Thoracic aorta (tissue), 2 donors: ENCODE measurements around the gene PRLR. TPM values are rescaled to one million over a fixed set of nuclear protein-coding genes. Genes with fewer than 3 reads are reported as not detected.
A peak's percentile ranks its signal among the peaks of the same experiment; 100 is the strongest.

Experiments used
- ATAC-seq: fragments of 150-250 bp; one replicate; pipeline ENCODE4 v1.8.0; 2017; ENCODE audit warnings: low read depth; ENCODE audit not compliant: insufficient number of reproducible peaks, low FRiP score
- DNase-seq: peaks from one replicate; pipeline ENCODE4 v3.0.0-alpha.2; 2020; ENCODE audit warnings: low spot score
- H3K27ac ChIP-seq, 2 donors: fragments of 200-600 bp; sonication (generic); 1 replicate in 1 of 2; 2 replicates in 1 of 2; pipeline ENCODE4 v1.5.1; 2016; ENCODE audit warnings: mild to moderate bottlenecking in 2 of 2, moderate library complexity in 2 of 2
- H3K27me3 ChIP-seq: fragments of 200-600 bp; sonication (generic); replicated peaks from 2 replicates; pipeline ENCODE4 v1.6.0; 2016; ENCODE audit warnings: mild to moderate bottlenecking; ENCODE audit not compliant: insufficient read depth
- H3K36me3 ChIP-seq: fragments of 200-600 bp; sonication (generic); one replicate; pipeline ENCODE4 v1.5.1; 2016
- H3K4me1 ChIP-seq, 2 donors: fragments of 200-600 bp; sonication (generic); 1 replicate in 1 of 2; 2 replicates in 1 of 2; pipeline versions ENCODE4 v1.5.1 to v1.6.0; 2016; ENCODE audit warnings: low read depth in 2 of 2, mild to moderate bottlenecking in 1 of 2; ENCODE audit not compliant: control insufficient read depth in 1 of 2
- H3K4me3 ChIP-seq: fragments of 200-600 bp; sonication (generic); 2 replicates; pipeline ENCODE4 v1.5.1; 2016; ENCODE audit warnings: mild to moderate bottlenecking
- H3K9me3 ChIP-seq: fragments of 200-600 bp; sonication (generic); 2 replicates; pipeline ENCODE4 v1.5.1; 2016
- total RNA-seq, 2 donors: library from RNA; depleted of rRNA; stranded (reverse); fragments of >200 nt; gene quantifications; one replicate each; pipeline versions ENCODE4 v1.1.0 to v1.2.3, GENCODE V29; 2016
- TF ChIP-seq, protein P1 (sequence below): fragments of 200-600 bp; sonication (generic); IDR thresholded peaks from one replicate; pipeline ENCODE4 v1.5.1; 2019; ENCODE audit warnings: antibody characterized with exemption

PRLR gene
- total RNA-seq, 2 donors from 2014 or later, result 0.71 to 2.6 TPM

DNA sequence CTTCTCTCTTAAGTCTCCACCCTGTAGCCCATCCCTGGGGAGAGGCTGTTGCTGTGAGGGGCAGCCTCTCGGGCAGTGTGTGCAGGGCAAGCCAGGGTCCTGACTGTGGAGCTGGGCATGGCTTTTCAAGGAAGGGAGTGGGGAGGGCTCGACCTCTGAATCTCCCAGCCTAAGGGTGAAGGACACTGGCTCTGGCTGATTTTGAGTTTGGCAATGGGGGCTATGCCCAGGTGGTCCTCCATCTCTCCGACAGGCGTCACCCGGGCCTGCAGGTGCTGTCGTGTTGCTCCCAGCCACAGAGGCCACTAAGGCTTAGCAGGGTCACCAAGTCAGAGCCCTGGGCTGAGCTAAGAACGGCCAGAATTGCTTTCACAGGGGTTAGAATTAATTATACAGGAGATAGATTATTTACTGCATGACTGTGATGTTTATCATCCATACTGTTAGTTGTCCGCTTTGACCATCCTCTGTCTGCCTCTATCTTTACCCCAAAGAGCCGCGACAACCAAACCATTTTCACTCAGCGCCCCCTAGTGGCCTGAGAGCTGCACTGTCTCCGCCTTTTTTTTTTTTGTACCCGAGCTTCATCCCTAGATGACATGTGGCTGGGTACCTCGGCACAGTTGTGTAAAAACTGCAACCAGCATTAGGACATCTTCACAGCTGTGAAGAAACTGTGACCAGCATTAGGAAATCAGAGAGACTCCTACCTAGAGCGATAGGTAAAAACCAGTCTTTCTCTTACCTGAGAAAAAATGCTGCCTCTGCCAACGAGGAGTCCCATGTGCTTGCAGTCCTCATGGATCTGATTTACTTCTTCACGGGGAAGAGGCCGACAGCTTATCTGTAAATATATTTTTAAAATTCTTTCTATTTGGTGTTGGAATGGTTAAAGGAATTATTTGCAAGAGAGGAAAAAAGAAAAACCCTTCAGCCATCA, 227.0 kb downstream of the PRLR start:
- Histone ChIP-seq H3K4me1 (no peaks in the 10 kb centered on the region), H3K27me3 (no peaks in the 10 kb centered on the region), H3K36me3 (no peaks in the 10 kb centered on the region), H3K27ac (no peak overlapping the region), H3K4me3 (no peak overlapping the region), H3K9me3 (no peaks in the 10 kb centered on the region)
- TF ChIP-seq, protein P1, sequence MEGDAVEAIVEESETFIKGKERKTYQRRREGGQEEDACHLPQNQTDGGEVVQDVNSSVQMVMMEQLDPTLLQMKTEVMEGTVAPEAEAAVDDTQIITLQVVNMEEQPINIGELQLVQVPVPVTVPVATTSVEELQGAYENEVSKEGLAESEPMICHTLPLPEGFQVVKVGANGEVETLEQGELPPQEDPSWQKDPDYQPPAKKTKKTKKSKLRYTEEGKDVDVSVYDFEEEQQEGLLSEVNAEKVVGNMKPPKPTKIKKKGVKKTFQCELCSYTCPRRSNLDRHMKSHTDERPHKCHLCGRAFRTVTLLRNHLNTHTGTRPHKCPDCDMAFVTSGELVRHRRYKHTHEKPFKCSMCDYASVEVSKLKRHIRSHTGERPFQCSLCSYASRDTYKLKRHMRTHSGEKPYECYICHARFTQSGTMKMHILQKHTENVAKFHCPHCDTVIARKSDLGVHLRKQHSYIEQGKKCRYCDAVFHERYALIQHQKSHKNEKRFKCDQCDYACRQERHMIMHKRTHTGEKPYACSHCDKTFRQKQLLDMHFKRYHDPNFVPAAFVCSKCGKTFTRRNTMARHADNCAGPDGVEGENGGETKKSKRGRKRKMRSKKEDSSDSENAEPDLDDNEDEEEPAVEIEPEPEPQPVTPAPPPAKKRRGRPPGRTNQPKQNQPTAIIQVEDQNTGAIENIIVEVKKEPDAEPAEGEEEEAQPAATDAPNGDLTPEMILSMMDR, result peak; percentile 80
- ATAC-seq (no peak), DNase-seq (no peak)

DNA sequence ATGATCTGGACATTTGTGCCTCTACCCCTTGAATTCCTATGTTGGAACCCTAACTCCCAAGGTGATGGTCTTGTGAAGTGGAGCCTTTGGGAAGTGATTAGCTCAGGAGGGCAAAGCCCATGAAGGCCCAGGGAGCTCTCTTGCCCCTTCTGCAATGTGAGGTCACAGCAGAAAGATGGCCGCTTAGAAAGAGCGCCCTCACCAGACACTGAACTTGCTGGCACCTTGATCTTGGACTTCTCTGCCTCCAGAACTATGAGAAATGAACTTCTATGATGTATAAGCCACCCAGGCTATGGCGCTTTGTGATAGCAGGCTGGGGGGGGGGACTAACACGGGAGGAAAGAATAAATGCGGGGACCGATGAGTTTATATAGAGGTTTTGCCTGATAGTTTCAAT, 227.8 kb downstream of the PRLR start:
- DNase-seq (no peak), ATAC-seq (no peak)
- Histone ChIP-seq H3K27ac (no peak overlapping the region), H3K9me3 (no peaks in the 10 kb centered on the region), H3K4me1 (no peaks in the 10 kb centered on the region), H3K27me3 (no peaks in the 10 kb centered on the region), H3K36me3 (no peaks in the 10 kb centered on the region), H3K4me3 (no peak overlapping the region)
- TF ChIP-seq, protein P1, result no peak

DNA sequence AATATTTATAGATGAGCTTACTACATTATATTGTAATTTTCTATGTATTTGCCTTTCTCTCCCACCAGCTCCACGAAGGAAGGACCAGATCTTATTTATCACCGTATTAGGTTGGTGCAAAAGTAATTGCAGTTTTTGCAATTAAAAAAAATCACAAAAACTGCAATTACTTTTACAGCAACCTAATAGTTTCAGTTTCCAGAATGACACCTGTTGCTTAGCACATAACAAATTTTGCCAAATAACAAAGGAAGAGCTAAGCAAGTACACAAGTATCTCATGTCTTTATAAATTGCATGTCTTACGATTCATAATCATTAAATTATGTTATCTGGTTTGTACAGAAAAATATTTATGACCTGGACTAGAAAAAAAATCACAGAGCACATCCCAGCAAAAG, 228.4 kb downstream of the PRLR start:
- TF ChIP-seq, protein P1, result no peak
- no peaks in the 10 kb centered on the region for H3K9me3 ChIP-seq
- DNase-seq, result no peak
- no peaks in the 10 kb centered on the region for H3K36me3 ChIP-seq
- no peaks in the 10 kb centered on the region for H3K27me3 ChIP-seq
- no peaks in the 10 kb centered on the region for H3K4me1 ChIP-seq
- H3K27ac ChIP-seq, result no peak overlapping the region
- no peak for ATAC-seq
- no peak overlapping the region for H3K4me3 ChIP-seq

Other genes with a start within 250 kb of the PRLR start
- not detected for gene AGXT2, start 182.5 kb downstream of the PRLR start, total RNA-seq